Glutamatergic neuron (in vitro differentiated cells): ENCODE measurements around the gene REPS1. TPM values are rescaled to one million over a fixed set of nuclear protein-coding genes. Genes with fewer than 3 reads are reported as not detected.
"Not testable (repeated sequence)": the region's sequence is repeated elsewhere in the genome, so short reads cannot be mapped to it uniquely, and the experiment has no call there.

ENCODE experiments used
- DNase-seq: peaks from one replicate; pipeline ENCODE4 v3.0.0; 2022
- H3K27ac Mint-ChIP-seq: one replicate; pipeline ENCODE4 v1.8.0; 2020; ENCODE audit warnings: mild to moderate bottlenecking, mixed read lengths, inconsistent platforms; ENCODE audit not compliant: unreplicated experiment
- H3K27me3 Mint-ChIP-seq: one replicate; pipeline ENCODE4 v1.8.0; 2020; ENCODE audit warnings: mild to moderate bottlenecking, moderate library complexity, mixed read lengths, inconsistent platforms; ENCODE audit not compliant: unreplicated experiment
- H3K36me3 Mint-ChIP-seq: one replicate; pipeline ENCODE4 v1.8.0; 2020; ENCODE audit warnings: mild to moderate bottlenecking, mixed read lengths, inconsistent platforms; ENCODE audit not compliant: unreplicated experiment
- H3K4me1 Mint-ChIP-seq: one replicate; pipeline ENCODE4 v1.8.0; 2020; ENCODE audit warnings: mild to moderate bottlenecking, low read depth, mixed read lengths, inconsistent platforms; ENCODE audit not compliant: unreplicated experiment
- H3K4me3 Mint-ChIP-seq: one replicate; pipeline ENCODE4 v1.8.0; 2020; ENCODE audit warnings: mild to moderate bottlenecking, mixed read lengths, inconsistent platforms; ENCODE audit not compliant: unreplicated experiment
- H3K9me3 Mint-ChIP-seq: one replicate; pipeline ENCODE4 v1.8.0; 2020; ENCODE audit warnings: mild to moderate bottlenecking, moderate library complexity, mixed read lengths, inconsistent platforms; ENCODE audit not compliant: unreplicated experiment
- CTCF ChIP-seq: fragments of 200-600 bp; sonication (generic); IDR thresholded peaks from one replicate; pipeline ENCODE4 v1.5.0; 2021; ENCODE audit not compliant: partially characterized antibody, unreplicated experiment
- total RNA-seq: library from RNA; stranded (reverse); fragmentation: NEBNext Ultra II Directional; extraction: Animal tissue kit (Norgen Biotek cat#: 25700); gene quantifications from one replicate; pipeline ENCODE4 v1.2.1, GENCODE V29; 2021; ENCODE audit not compliant: unreplicated experiment

Gene REPS1
- total RNA-seq, 1 donor from 2014 or later, result 103 TPM

- peaks cover 5% of the 10 kb centered on the region for H3K27me3 Mint-ChIP-seq
- H3K36me3 Mint-ChIP-seq, result no peaks in the 10 kb centered on the region
- H3K4me1 Mint-ChIP-seq, result peaks cover 21% of the 10 kb centered on the region
- TF ChIP-seq CTCF, result no peak
- peak; percentile 79 for DNase-seq
- H3K9me3 Mint-ChIP-seq, result peaks cover 15% of the 10 kb centered on the region
- peak within 1 kb of the TSS; percentile 96 for H3K4me3 Mint-ChIP-seq
- peak within 1 kb of the TSS; percentile 95 for H3K27ac Mint-ChIP-seq
These were observed 40.8 kb upstream of the REPS1 start, which contains the start of gene ABRACL for GRCh38 chr6:139028658-139029469. TSS of gene ABRACL (plus strand) at chr6:139028745. CDS start at chr6:139034161, 5,416 bp downstream.

GRCh38 chr6:139028215-139028657, 40.2 kb upstream of the REPS1 start:
- no peak for TF ChIP-seq CTCF
- peak overlapping the region; percentile 96 for H3K4me3 Mint-ChIP-seq

DNA sequence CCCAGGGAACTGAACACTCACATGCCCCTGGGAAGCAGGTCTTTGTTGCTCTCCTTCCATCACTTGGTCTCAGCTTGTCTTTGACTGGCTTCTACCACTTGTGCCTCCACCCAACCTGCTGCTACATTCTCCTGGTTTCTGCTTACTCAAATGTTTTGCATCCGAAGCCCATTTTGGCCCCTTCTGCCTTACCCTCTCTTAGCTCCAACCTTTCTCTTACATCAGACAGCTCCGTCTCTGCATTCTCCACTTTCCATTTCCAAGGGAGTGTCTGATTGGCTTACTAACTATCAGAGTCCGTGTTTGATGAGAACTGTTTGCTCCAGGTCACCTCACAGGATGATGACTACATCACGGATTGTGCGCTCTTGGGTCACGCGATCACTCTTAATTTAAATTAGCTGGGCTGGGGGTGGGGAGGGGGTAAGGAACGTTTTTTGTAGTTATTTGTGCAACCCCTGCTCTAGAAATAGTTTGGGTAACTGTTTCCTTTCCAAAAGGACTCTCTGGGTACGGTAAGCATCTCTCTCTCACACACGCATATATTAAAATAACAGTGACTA, 39.6 kb upstream of the REPS1 start:
- peaks cover 12% of the 10 kb centered on the region for H3K9me3 Mint-ChIP-seq
- TF ChIP-seq CTCF, result no peak
- H3K27ac Mint-ChIP-seq, result peak overlapping the region; percentile 95
- H3K4me3 Mint-ChIP-seq, result peak overlapping the region; percentile 96
- peaks cover 5% of the 10 kb centered on the region for H3K27me3 Mint-ChIP-seq
- peak; percentile 21 for DNase-seq
- H3K4me1 Mint-ChIP-seq, result peaks cover 11% of the 10 kb centered on the region
- H3K36me3 Mint-ChIP-seq, result no peaks in the 10 kb centered on the region

More at GRCh38 chr6:139028215-139028657, 40.2 kb upstream of the REPS1 start:
- H3K36me3 Mint-ChIP-seq, result no peaks in the 10 kb centered on the region
- peaks cover 5% of the 10 kb centered on the region for H3K27me3 Mint-ChIP-seq
- peaks cover 12% of the 10 kb centered on the region for H3K9me3 Mint-ChIP-seq
- peaks cover 16% of the 10 kb centered on the region for H3K4me1 Mint-ChIP-seq
- peak overlapping the region; percentile 95 for H3K27ac Mint-ChIP-seq
- no peak for DNase-seq

DNA sequence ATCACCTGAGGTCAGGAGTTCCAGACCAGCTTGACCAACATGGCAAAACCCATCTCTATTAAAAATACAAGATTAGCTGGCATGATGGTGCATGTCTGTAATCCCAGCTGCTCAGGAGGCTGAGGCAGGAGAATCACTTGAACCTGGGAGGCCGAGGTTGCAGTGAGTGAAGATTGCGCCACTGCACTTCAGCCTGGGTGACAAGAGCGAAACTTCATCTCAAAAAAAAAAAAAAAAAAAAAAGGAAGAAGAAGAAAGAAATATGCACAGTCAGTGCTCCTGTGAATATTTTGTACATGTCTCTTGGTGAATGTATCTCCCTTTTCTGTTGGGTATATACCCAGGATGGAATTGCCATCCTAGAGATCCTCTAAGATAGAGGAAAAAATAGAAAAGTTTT, 37.4 kb upstream of the REPS1 start:
- H3K27me3 Mint-ChIP-seq, H3K27ac Mint-ChIP-seq, H3K36me3 Mint-ChIP-seq, DNase-seq, H3K4me1 Mint-ChIP-seq, H3K4me3 Mint-ChIP-seq: not testable (repeated sequence)
- peaks cover 12% of the 10 kb centered on the region for H3K9me3 Mint-ChIP-seq

DNA sequence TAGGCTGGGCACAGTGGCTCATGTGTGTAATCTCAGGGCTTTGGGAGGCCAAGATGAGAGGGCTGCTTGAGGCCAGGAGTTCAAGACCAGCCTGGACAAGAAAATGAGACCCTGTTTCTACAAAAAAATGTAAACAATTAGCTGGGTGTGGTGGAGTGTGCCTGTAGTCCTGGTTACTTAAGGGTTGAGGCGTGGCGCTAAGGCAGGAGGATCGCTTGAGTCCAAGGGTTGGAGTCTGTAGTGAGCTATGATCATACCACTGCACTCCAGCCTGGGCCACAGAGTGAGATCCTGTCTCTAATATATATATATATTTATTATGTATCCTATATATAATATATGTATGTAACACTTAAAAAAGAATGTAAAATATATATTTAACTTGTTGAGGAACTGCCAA, 32.6 kb upstream of the REPS1 start:
- Mint-ChIP-seq H3K4me3 (no peak overlapping the region), H3K27ac (no peak overlapping the region), H3K4me1 (peaks cover 8% of the 10 kb centered on the region), H3K27me3 (no peaks in the 10 kb centered on the region), H3K9me3 (peaks cover 1% of the 10 kb centered on the region), H3K36me3 (no peaks in the 10 kb centered on the region)
- DNase-seq, result no peak
- no peak for TF ChIP-seq CTCF
